Right atrium auricular region (tissue), 2 donors: ENCODE data around the gene HDHD5. TPM values are rescaled to one million over a fixed set of nuclear protein-coding genes. Genes with fewer than 3 reads are reported as not detected.

Experiments
- DNase-seq: peaks from one replicate; pipeline ENCODE4 v3.0.0-alpha.2; 2019; ENCODE audit warnings: low spot score
- H3K27ac ChIP-seq, 2 donors: fragments of 200-600 bp; sonication (generic); 1 replicate in 1 of 2; 2 replicates in 1 of 2; pipeline ENCODE4 v1.5.1; 2016 to 2019
- H3K27me3 ChIP-seq, 2 donors: fragments of 200-600 bp; sonication (generic); one replicate each; pipeline versions ENCODE4 v1.5.1 to v1.6.0; 2017 to 2019
- H3K36me3 ChIP-seq: fragments of 200-600 bp; sonication (generic); one replicate; pipeline ENCODE4 v1.5.1; 2016
- H3K4me1 ChIP-seq, 2 donors: fragments of 200-600 bp; sonication (generic); one replicate each; pipeline versions ENCODE4 v1.5.1 to v1.6.0; 2017 to 2019
- H3K4me3 ChIP-seq, 2 donors: fragments of 200-600 bp; sonication (generic); 1 replicate in 1 of 2; 2 replicates in 1 of 2; pipeline ENCODE4 v1.5.1; 2017 to 2019; ENCODE audit warnings: mild to moderate bottlenecking in 1 of 2, moderate library complexity in 1 of 2
- H3K9me3 ChIP-seq, 2 donors: fragments of 200-600 bp; sonication (generic); one replicate each; pipeline ENCODE4 v1.5.1; 2019
- CTCF ChIP-seq, 2 donors: fragments of 200-600 bp; sonication (generic); IDR thresholded peaks; one replicate each; pipeline ENCODE4 v1.5.1; 2019; ENCODE audit warnings: antibody characterized with exemption in 2 of 2
- total RNA-seq, 2 donors: library from RNA; depleted of rRNA; stranded (reverse); fragments of >200 nt; gene quantifications; one replicate each; pipeline ENCODE4 v1.1.0, GENCODE V29; 2016

HDHD5 gene
- total RNA-seq, 2 donors from 2014 or later: 33.1 to 39.7 TPM

GRCh38 chr22:17117890-17118289 is 41.2 kb downstream of the HDHD5 start:
- Histone ChIP-seq H3K36me3 (no peaks in the 10 kb centered on the region), H3K27me3 (no peaks in the 10 kb centered on the region), H3K4me3 (no peak overlapping the region), H3K27ac (no peak overlapping the region), H3K4me1 (peaks cover 0 to 26% of the 10 kb centered on the region in 2 donors), H3K9me3 (no peaks in the 10 kb centered on the region)
- no peak for DNase-seq
- no peak for TF ChIP-seq CTCF (IDR thresholded peaks at IDR 0.05)

GRCh38 chr22:17117400-17117799 is 41.7 kb downstream of the HDHD5 start:
- no peak for TF ChIP-seq CTCF (IDR thresholded peaks at IDR 0.05)
- H3K27me3 ChIP-seq: no peaks in the 10 kb centered on the region
- H3K4me1 ChIP-seq: peaks cover 0 to 26% of the 10 kb centered on the region in 2 donors
- no peaks in the 10 kb centered on the region for H3K36me3 ChIP-seq
- H3K9me3 ChIP-seq: no peaks in the 10 kb centered on the region
- no peak for DNase-seq
- no peak overlapping the region for H3K27ac ChIP-seq
- H3K4me3 ChIP-seq: no peak overlapping the region

GRCh38 chr22:17116572-17117330 is 42.3 kb downstream of the HDHD5 start:
- DNase-seq: no peak
- Histone ChIP-seq H3K36me3 (no peaks in the 10 kb centered on the region), H3K27me3 (no peaks in the 10 kb centered on the region), H3K9me3 (no peaks in the 10 kb centered on the region), H3K4me1 (peaks cover 0 to 23% of the 10 kb centered on the region in 2 donors), H3K27ac (no peak overlapping the region), H3K4me3 (no peak overlapping the region)
- TF ChIP-seq CTCF (IDR thresholded peaks at IDR 0.05): no peak

- no peak overlapping the region for H3K4me3 ChIP-seq
- no peaks in the 10 kb centered on the region for H3K36me3 ChIP-seq
- no peak for TF ChIP-seq CTCF (IDR thresholded peaks at IDR 0.05)
- no peaks in the 10 kb centered on the region for H3K27me3 ChIP-seq
- peaks cover 0 to 18% of the 10 kb centered on the region in 2 donors for H3K4me1 ChIP-seq
- H3K9me3 ChIP-seq: no peaks in the 10 kb centered on the region
- no peak overlapping the region for H3K27ac ChIP-seq
- DNase-seq: no peak
These were observed 43.0 kb downstream of the HDHD5 start for GRCh38 chr22:17115945-17116565.

- H3K4me3 ChIP-seq: no peak overlapping the region
- DNase-seq: no peak
- no peak overlapping the region for H3K27ac ChIP-seq
- no peaks in the 10 kb centered on the region for H3K9me3 ChIP-seq
- TF ChIP-seq CTCF (IDR thresholded peaks at IDR 0.05): no peak
- H3K4me1 ChIP-seq: peaks cover 0 to 18% of the 10 kb centered on the region in 2 donors
- H3K27me3 ChIP-seq: no peaks in the 10 kb centered on the region
- H3K36me3 ChIP-seq: no peaks in the 10 kb centered on the region
These were observed 43.8 kb downstream of the HDHD5 start for GRCh38 chr22:17115236-17115635.
